Measurements from ENCODE around the gene KRTAP27-1. TPM values are rescaled to one million over a fixed set of nuclear protein-coding genes. Genes with fewer than 3 reads are reported as not detected.

Gene KRTAP27-1
- total RNA-seq, 3 donors from 2014 or later, result not detected

DNA sequence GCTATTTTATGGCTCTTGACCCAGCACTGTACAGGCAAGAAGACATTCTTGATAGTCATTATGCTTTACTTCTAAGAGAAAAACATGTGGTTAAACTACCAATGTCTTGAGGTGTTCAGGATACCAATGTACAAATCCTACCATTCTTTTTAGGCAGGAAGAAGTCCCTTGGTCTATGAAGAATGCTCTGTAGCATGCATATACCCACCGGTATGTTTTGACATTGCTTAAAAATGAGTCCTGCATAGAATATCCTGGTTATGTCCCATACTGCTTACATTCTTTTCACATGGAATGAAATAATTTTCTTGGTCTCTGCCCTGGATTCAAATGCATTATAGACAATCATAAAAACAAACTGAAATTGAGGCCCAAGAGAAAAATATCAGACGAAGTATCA lies 4.8 kb downstream of the KRTAP27-1 start:
- no peaks in the 10 kb centered on the region for H3K27me3 Mint-ChIP-seq (ENCODE audit: low read depth)
- DNase-seq (no peak), ATAC-seq (no peak)
- H3K9me3 Mint-ChIP-seq, result no peaks in the 10 kb centered on the region
- H3K4me3 Mint-ChIP-seq, result no peak overlapping the region
- no peaks in the 10 kb centered on the region for H3K4me1 Mint-ChIP-seq (ENCODE audit: low read depth)
- no peaks in the 10 kb centered on the region for H3K36me3 Mint-ChIP-seq (ENCODE audit: insufficient read depth)

DNA sequence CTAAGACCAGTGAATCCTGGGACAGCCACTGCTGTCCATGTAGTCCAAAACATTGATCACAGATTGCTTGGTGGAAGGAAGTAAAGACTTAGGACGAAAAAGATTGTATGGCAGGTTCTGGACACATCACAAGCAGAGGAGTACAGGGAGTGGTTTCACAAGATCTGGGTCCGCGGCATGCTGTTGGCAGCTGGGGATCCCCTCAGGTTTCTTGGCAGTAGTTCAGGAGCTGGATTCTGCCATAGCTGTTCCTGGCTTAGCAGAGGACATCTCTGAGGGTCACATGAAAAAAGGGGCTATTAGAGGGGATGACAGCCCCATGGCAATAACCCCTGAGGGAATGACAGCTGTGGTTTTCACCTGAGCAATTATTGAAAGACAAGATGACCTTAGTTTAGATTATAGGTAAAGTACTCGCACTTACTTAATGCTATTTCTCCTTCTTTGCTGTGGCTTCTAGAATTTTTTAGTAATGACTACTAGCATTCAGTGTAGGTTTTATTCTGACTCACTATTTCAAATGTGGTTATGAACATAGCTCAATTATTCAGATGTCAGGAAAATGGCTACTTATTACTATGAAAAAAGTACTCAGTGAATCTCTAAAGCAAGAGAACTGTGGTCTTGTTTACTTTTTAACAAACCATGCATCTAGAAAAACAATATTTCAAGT lies 8.2 kb downstream of the KRTAP27-1 start:
- Mint-ChIP-seq H3K9me3 (peaks cover 14% of the 10 kb centered on the region), H3K27me3 (ENCODE audit: low read depth) (no peaks in the 10 kb centered on the region), H3K4me1 (ENCODE audit: low read depth) (no peaks in the 10 kb centered on the region), H3K4me3 (no peak overlapping the region), H3K36me3 (ENCODE audit: insufficient read depth) (no peaks in the 10 kb centered on the region)
- DNase-seq, result no peak
- no peak for ATAC-seq

DNA sequence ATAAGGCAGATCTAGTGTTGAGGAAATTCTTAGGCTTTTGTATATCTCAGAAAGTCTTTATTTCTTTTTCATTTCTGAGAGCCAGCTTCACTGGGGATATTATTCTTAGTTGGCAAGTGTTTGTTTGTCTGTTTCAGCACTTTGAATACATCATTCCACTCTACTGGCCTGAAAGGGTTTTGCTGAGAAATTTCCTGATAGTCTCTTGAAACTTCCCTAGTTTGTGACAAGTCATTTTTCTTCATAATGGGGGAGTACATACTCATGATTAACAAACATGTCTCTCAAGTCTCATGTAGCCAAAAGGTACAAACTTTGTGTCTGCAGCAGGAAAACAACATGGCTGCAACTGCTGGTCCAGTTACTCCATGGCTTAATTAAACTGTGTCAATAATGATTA lies 11.1 kb downstream of the KRTAP27-1 start:
- H3K4me3 Mint-ChIP-seq, result no peak overlapping the region
- no peak for ATAC-seq
- H3K9me3 Mint-ChIP-seq, result peaks cover 14% of the 10 kb centered on the region
- DNase-seq, result no peak
- H3K4me1 Mint-ChIP-seq (ENCODE audit: low read depth), result no peaks in the 10 kb centered on the region
- H3K27me3 Mint-ChIP-seq (ENCODE audit: low read depth), result no peaks in the 10 kb centered on the region
- no peaks in the 10 kb centered on the region for H3K36me3 Mint-ChIP-seq (ENCODE audit: insufficient read depth)

DNA sequence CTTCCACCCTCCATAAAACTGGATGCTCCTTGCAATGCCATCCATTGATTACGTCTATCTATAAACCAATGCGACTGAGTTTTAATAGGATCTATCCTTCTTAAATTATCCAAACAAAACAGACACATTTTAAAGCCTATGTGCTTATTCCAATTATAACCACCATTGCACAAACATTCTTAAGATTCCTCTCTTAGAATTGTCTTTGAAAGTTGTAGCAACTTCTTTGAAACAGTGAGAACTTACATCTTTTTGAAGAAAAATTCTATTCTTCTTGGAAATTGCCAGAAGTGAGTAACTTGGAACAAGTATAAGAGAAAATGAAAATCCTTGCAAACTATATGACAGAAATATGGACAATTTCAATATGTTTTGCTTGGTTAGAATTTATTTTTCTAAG lies 17.3 kb downstream of the KRTAP27-1 start, which contains the start of gene KRTAP26-1:
TSS of gene KRTAP26-1 (minus strand) at position 101 of the 400 bp plus-strand sequence. CDS start 280 bp downstream, outside the sequence.
- Mint-ChIP-seq H3K27me3 (ENCODE audit: low read depth) (no peaks in the 10 kb centered on the region), H3K9me3 (no peaks in the 10 kb centered on the region), H3K36me3 (ENCODE audit: insufficient read depth) (no peaks in the 10 kb centered on the region), H3K4me3 (no peak within 1 kb of the TSS), H3K4me1 (ENCODE audit: low read depth) (no peaks in the 10 kb centered on the region)
- no peak for DNase-seq
- no peak for ATAC-seq

DNA sequence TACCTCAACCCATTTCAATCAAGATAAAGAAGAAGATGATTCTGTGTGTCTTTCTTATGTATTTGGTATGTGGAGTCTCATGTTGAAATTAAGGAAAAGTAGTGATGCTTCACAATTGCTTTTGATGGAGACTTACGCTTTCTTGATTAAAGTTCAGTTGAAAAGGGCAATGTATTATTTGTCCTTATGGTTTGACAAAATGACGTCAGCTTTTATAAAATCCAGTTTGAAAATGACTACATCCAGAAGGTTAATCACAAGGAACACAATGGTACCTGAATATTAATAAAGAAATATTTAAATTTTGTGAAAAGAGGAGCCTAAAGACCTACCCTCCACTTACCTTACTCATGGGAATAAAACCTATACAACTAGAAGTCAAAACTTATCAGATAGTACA lies 21.8 kb downstream of the KRTAP27-1 start:
- H3K4me1 Mint-ChIP-seq (ENCODE audit: low read depth), result no peaks in the 10 kb centered on the region
- no peaks in the 10 kb centered on the region for H3K27me3 Mint-ChIP-seq (ENCODE audit: low read depth)
- ATAC-seq (no peak), DNase-seq (no peak)
- H3K4me3 Mint-ChIP-seq, result no peak overlapping the region
- no peaks in the 10 kb centered on the region for H3K9me3 Mint-ChIP-seq
- H3K36me3 Mint-ChIP-seq (ENCODE audit: insufficient read depth), result no peaks in the 10 kb centered on the region

DNA sequence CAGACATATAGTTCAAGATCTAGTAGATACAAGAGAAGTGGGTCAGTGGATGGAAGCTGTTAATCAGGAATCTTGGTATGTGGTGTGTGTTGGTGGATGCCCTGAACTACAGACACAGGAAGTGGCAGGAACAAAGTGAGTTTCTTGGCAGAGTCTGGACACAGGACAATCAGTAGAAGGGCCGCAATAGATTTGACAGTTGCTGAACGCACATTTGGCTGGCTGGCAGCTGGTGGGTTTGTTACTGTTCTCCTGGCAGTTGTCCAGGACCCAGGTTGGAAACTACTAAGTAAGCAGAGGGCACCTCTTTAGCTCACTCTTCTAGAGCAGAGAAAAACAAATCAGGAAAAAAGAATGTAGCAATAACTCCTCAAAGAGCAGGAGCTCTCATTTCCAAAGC lies 30.6 kb downstream of the KRTAP27-1 start:
- H3K27me3 Mint-ChIP-seq (ENCODE audit: low read depth), result no peaks in the 10 kb centered on the region
- DNase-seq (no peak), ATAC-seq (no peak)
- H3K9me3 Mint-ChIP-seq, result no peaks in the 10 kb centered on the region
- H3K36me3 Mint-ChIP-seq (ENCODE audit: insufficient read depth), result no peaks in the 10 kb centered on the region
- H3K4me1 Mint-ChIP-seq (ENCODE audit: low read depth), result no peaks in the 10 kb centered on the region
- no peak overlapping the region for H3K4me3 Mint-ChIP-seq

DNA sequence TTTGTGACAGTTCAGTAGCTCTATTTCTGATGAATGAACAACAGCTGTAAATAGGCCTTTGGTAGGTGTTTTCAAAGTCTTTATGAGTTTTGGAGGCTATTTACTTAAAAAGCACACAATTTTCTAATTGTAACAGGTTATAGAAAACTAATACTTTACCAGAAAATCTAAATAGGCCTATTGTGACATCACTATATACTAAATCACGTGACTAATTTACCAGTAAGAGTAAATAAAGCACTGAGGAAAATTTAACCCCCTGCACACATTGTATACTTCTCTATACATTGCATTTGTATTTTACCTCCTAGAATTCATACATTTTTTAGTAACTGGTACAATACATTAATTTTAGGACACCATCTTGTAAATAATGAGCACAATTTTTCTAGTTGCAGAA lies 32.4 kb downstream of the KRTAP27-1 start:
- H3K4me3 Mint-ChIP-seq, result no peak overlapping the region
- peaks cover 11% of the 10 kb centered on the region for H3K9me3 Mint-ChIP-seq
- no peaks in the 10 kb centered on the region for H3K4me1 Mint-ChIP-seq (ENCODE audit: low read depth)
- ATAC-seq, result no peak
- no peaks in the 10 kb centered on the region for H3K36me3 Mint-ChIP-seq (ENCODE audit: insufficient read depth)
- no peak for DNase-seq
- H3K27me3 Mint-ChIP-seq (ENCODE audit: low read depth), result no peaks in the 10 kb centered on the region

DNA sequence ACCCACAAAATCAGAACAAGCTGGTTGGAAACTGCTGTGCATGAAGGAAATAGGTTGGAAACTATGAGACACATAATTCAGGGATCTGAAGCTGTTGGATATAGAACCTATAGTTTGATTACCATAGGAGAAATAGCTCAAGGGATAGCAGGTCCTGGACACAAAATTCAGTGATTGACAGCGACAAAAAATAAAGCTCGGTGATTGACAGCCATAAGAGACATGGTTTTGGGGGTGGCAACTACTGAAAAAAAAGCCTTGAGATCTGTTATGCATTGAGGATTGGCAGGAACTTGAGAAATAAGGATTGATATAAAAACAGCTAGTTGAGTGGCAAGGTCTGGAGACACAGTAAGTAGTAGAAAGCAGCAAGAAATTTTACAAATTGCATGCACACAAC lies 48.3 kb downstream of the KRTAP27-1 start, which contains the start of gene KRTAP25-1:
TSS of gene KRTAP25-1 (minus strand) at position 300 of the 400 bp plus-strand sequence. CDS start at position 276, 24 bp downstream.
- Mint-ChIP-seq H3K27me3 (ENCODE audit: low read depth) (no peaks in the 10 kb centered on the region), H3K4me1 (ENCODE audit: low read depth) (no peaks in the 10 kb centered on the region), H3K9me3 (no peaks in the 10 kb centered on the region), H3K36me3 (ENCODE audit: insufficient read depth) (no peaks in the 10 kb centered on the region), H3K4me3 (no peak within 1 kb of the TSS)
- no peak for DNase-seq
- no peak for ATAC-seq

Other genes starting within 250 kb of the KRTAP27-1 start
- gene CLDN17, start 170.9 kb downstream of the KRTAP27-1 start, total RNA-seq, result not detected
- gene CLDN8, start 121.6 kb downstream of the KRTAP27-1 start, total RNA-seq, result not detected
- gene KRTAP24-1, start 54.7 kb downstream of the KRTAP27-1 start, total RNA-seq, result not detected
- gene KRTAP25-1, start 48.2 kb downstream of the KRTAP27-1 start, total RNA-seq, result not detected
- gene KRTAP26-1, start 17.4 kb downstream of the KRTAP27-1 start, total RNA-seq, result not detected
- gene KRTAP23-1, start 10.9 kb upstream of the KRTAP27-1 start, total RNA-seq, result not detected
- gene KRTAP13-2, start 34.6 kb upstream of the KRTAP27-1 start, total RNA-seq, result not detected
- gene KRTAP13-1, start 58.3 kb upstream of the KRTAP27-1 start, total RNA-seq, result not detected
- gene KRTAP13-3, start 88.2 kb upstream of the KRTAP27-1 start, total RNA-seq, result not detected
- gene KRTAP13-4, start 92.5 kb upstream of the KRTAP27-1 start, total RNA-seq, result not detected
- not detected for gene KRTAP15-1, start 102.6 kb upstream of the KRTAP27-1 start, total RNA-seq
- gene KRTAP19-1, start 142.7 kb upstream of the KRTAP27-1 start, total RNA-seq, result not detected
- not detected for gene KRTAP19-2, start 149.7 kb upstream of the KRTAP27-1 start, total RNA-seq
- gene KRTAP19-3, start 154.3 kb upstream of the KRTAP27-1 start, total RNA-seq, result not detected
- not detected for gene KRTAP19-4, start 159.5 kb upstream of the KRTAP27-1 start, total RNA-seq
- not detected for gene KRTAP19-5, start 164.4 kb upstream of the KRTAP27-1 start, total RNA-seq
- not detected for gene KRTAP19-6, start 204.2 kb upstream of the KRTAP27-1 start, total RNA-seq
- not detected for gene KRTAP19-7, start 223.6 kb upstream of the KRTAP27-1 start, total RNA-seq

Data from activated T-cell treated with anti-CD3 and anti-CD28 coated beads, Interleukin-2, amount 50 U/mL, for 4 hours (primary cell).